ENCODE results near the gene EFNA5. TPM values are rescaled to one million over a fixed set of nuclear protein-coding genes. Genes with fewer than 3 reads are reported as not detected.

Gene EFNA5
- total and polyA plus RNA-seq, 2 of the 8 experiments (the other 6 are each of a cell fraction or from before 2014, with no cell fraction given) = 9.6 to 21.8 TPM

DNA sequence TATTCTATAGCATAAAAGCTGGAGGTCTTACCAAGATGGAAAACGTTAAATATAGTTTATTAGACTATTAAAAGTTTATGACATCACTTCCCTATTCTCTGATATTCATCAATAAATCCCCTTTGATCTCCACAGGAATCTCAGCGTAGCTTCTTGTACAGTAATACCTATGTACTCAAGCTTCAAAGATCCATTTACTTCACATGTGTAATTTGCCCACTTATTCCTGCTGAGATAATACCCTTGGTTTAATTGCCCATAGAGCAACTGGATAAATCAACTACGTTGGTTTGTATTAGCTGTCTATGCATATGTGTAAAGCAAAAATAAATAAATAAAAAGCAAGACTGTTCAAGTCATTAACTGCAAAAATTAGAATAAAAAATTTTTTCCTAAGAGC, 219.7 kb downstream of the EFNA5 start (continued):
- TF ChIP-seq, protein P1, sequence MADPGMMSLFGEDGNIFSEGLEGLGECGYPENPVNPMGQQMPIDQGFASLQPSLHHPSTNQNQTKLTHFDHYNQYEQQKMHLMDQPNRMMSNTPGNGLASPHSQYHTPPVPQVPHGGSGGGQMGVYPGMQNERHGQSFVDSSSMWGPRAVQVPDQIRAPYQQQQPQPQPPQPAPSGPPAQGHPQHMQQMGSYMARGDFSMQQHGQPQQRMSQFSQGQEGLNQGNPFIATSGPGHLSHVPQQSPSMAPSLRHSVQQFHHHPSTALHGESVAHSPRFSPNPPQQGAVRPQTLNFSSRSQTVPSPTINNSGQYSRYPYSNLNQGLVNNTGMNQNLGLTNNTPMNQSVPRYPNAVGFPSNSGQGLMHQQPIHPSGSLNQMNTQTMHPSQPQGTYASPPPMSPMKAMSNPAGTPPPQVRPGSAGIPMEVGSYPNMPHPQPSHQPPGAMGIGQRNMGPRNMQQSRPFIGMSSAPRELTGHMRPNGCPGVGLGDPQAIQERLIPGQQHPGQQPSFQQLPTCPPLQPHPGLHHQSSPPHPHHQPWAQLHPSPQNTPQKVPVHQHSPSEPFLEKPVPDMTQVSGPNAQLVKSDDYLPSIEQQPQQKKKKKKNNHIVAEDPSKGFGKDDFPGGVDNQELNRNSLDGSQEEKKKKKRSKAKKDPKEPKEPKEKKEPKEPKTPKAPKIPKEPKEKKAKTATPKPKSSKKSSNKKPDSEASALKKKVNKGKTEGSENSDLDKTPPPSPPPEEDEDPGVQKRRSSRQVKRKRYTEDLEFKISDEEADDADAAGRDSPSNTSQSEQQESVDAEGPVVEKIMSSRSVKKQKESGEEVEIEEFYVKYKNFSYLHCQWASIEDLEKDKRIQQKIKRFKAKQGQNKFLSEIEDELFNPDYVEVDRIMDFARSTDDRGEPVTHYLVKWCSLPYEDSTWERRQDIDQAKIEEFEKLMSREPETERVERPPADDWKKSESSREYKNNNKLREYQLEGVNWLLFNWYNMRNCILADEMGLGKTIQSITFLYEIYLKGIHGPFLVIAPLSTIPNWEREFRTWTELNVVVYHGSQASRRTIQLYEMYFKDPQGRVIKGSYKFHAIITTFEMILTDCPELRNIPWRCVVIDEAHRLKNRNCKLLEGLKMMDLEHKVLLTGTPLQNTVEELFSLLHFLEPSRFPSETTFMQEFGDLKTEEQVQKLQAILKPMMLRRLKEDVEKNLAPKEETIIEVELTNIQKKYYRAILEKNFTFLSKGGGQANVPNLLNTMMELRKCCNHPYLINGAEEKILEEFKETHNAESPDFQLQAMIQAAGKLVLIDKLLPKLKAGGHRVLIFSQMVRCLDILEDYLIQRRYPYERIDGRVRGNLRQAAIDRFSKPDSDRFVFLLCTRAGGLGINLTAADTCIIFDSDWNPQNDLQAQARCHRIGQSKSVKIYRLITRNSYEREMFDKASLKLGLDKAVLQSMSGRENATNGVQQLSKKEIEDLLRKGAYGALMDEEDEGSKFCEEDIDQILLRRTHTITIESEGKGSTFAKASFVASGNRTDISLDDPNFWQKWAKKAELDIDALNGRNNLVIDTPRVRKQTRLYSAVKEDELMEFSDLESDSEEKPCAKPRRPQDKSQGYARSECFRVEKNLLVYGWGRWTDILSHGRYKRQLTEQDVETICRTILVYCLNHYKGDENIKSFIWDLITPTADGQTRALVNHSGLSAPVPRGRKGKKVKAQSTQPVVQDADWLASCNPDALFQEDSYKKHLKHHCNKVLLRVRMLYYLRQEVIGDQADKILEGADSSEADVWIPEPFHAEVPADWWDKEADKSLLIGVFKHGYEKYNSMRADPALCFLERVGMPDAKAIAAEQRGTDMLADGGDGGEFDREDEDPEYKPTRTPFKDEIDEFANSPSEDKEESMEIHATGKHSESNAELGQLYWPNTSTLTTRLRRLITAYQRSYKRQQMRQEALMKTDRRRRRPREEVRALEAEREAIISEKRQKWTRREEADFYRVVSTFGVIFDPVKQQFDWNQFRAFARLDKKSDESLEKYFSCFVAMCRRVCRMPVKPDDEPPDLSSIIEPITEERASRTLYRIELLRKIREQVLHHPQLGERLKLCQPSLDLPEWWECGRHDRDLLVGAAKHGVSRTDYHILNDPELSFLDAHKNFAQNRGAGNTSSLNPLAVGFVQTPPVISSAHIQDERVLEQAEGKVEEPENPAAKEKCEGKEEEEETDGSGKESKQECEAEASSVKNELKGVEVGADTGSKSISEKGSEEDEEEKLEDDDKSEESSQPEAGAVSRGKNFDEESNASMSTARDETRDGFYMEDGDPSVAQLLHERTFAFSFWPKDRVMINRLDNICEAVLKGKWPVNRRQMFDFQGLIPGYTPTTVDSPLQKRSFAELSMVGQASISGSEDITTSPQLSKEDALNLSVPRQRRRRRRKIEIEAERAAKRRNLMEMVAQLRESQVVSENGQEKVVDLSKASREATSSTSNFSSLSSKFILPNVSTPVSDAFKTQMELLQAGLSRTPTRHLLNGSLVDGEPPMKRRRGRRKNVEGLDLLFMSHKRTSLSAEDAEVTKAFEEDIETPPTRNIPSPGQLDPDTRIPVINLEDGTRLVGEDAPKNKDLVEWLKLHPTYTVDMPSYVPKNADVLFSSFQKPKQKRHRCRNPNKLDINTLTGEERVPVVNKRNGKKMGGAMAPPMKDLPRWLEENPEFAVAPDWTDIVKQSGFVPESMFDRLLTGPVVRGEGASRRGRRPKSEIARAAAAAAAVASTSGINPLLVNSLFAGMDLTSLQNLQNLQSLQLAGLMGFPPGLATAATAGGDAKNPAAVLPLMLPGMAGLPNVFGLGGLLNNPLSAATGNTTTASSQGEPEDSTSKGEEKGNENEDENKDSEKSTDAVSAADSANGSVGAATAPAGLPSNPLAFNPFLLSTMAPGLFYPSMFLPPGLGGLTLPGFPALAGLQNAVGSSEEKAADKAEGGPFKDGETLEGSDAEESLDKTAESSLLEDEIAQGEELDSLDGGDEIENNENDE (IDR thresholded peaks at IDR 0.05; ENCODE audit: insufficient replicate concordance, low read length) = no peak
- TF ChIP-seq BRCA1 (IDR thresholded peaks at IDR 0.05; ENCODE audit: low read depth, low read length) (no peak), PHF8 (conservative IDR thresholded peaks at IDR 0.05; ENCODE audit: low read depth, low read length) (no peak), RFX5 (IDR thresholded peaks at IDR 0.05; ENCODE audit: borderline replicate concordance, low read depth, low read length) (no peak), TAF7 (optimal IDR thresholded peaks at IDR 0.05; ENCODE audit: borderline replicate concordance, low read depth, low read length) (no peak), SP4 (IDR thresholded peaks at IDR 0.05; ENCODE audit: low read length) (no peak)

All from H1 (cell line).